K562 (cell line): ENCODE data around the gene CD46. TPM values are rescaled to one million over a fixed set of nuclear protein-coding genes. Genes with fewer than 3 reads are reported as not detected.

Experiments used
- ATAC-seq: fragments of 200-7000 bp; cut with Tn5 transposase; 3 replicates; pipeline ENCODE4 v1.9.1; 2020; ENCODE audit warnings: moderate library complexity
- BruUV-seq: library from RNA; stranded (reverse); fragments of 400-500 nt; replicated peaks from 2 replicates; lab custom pipeline; 2021; lab: Mats Ljungman, UMichigan
- CTCF ChIA-PET: fragments of 300-600 bp; formaldehyde crosslinking; extraction: SDS; loops from one replicate; lab custom pipeline; 2021; ENCODE audit warnings: low intra/inter-chr PET ratio; lab: Yijun Ruan, JAX
- POLR2A ChIA-PET: fragments of 300-600, 350-650 bp; sonication (Branson Sonifier 250); formaldehyde crosslinking; extraction: SDS; loops from one replicate; lab custom pipeline; 2021; ENCODE audit warnings: antibody characterized with exemption, inconsistent platforms; lab: Yijun Ruan, JAX
- DNase-seq, 4 experiments: peaks; one replicate each; pipeline versions ENCODE4 v3.0.0 to v3.0.0-alpha.2; 2011 to 2018; ENCODE audit warnings: low spot score in 3 of 4, mixed read lengths in 3 of 4; ENCODE audit errors: extremely low read depth in 1 of 4
- FAIRE-seq: peaks from 2 replicates; lab custom pipeline; 2011; peaks lifted over from hg19 to GRCh38; lab: Jason Lieb, UNC
- H2AFZ ChIP-seq: 2 replicates; pipeline ENCODE4 v1.6.0; 2011; ENCODE audit warnings: low read depth, low read length, control low read depth, inconsistent platforms
- H3K27ac ChIP-seq: fragments of 200-600 bp; 3 replicates; pipeline ENCODE4 v1.8.0; 2011; ENCODE audit warnings: low read depth, mild to moderate bottlenecking, control low read depth, inconsistent platforms, low read length, moderate library complexity, mixed read lengths; ENCODE audit errors: extremely low read depth
- H3K27me3 ChIP-seq, 2 experiments: fragments of 300-600 bp in 1 of 2; 2 replicates in 1 of 2; 3 replicates in 1 of 2; pipeline versions ENCODE4 v1.6.0 to v1.8.0; 2011; ENCODE audit warnings: inconsistent platforms in 2 of 2, low read length in 2 of 2, mild to moderate bottlenecking in 1 of 2, mixed read lengths in 1 of 2, moderate library complexity in 1 of 2; ENCODE audit not compliant: control insufficient read depth in 2 of 2, insufficient read depth in 2 of 2
- H3K36me3 ChIP-seq: fragments of 300-600 bp; 3 replicates; pipeline ENCODE4 v1.8.0; 2011; ENCODE audit warnings: mild to moderate bottlenecking, low read length, inconsistent platforms; ENCODE audit not compliant: control insufficient read depth, insufficient read depth
- H3K4me1 ChIP-seq, 2 experiments: fragments of 200-600 bp in 1 of 2; replicated peaks in 1 of 2; 2 replicates in 1 of 2; 3 replicates in 1 of 2; pipeline versions ENCODE4 v1.5.1 to v1.8.0; 2011; ENCODE audit warnings: inconsistent platforms in 2 of 2, low read length in 2 of 2, mild to moderate bottlenecking in 1 of 2, mixed read lengths in 1 of 2, moderate library complexity in 1 of 2; ENCODE audit not compliant: control insufficient read depth in 2 of 2, insufficient read depth in 2 of 2
- H3K4me2 ChIP-seq: 2 replicates; pipeline ENCODE4 v1.6.1; 2011; ENCODE audit warnings: low read length, control low read depth, inconsistent platforms, mixed read lengths; ENCODE audit not compliant: insufficient read depth
- H3K4me3 ChIP-seq: fragments of 200-600 bp; sonication (generic), shearing (Covaris generic); 2 replicates; pipeline ENCODE4 v1.5.1; 2016; ENCODE audit warnings: control low read depth, inconsistent platforms
- H3K79me2 ChIP-seq: fragments of 200-600 bp; 3 replicates; pipeline ENCODE4 v1.8.0; 2011; ENCODE audit warnings: low read length, inconsistent platforms; ENCODE audit not compliant: control insufficient read depth, insufficient read depth
- H3K9ac ChIP-seq, 2 experiments: 2 replicates each; pipeline versions ENCODE4 v1.6.0 to v1.6.1; 2011; ENCODE audit warnings: low read depth in 2 of 2, low read length in 2 of 2, control low read depth in 1 of 2, inconsistent platforms in 1 of 2, mild to moderate bottlenecking in 1 of 2, mixed read lengths in 1 of 2; ENCODE audit not compliant: insufficient read depth in 1 of 2
- H3K9me1 ChIP-seq: one replicate; pipeline ENCODE4 v1.6.0; 2011; ENCODE audit warnings: inconsistent platforms, mild to moderate bottlenecking, low read length, moderate library complexity; ENCODE audit not compliant: control insufficient read depth, insufficient read depth
- H3K9me3 ChIP-seq: replicated peaks from 2 replicates; pipeline ENCODE4 v1.5.1; 2011; ENCODE audit warnings: low read depth, low read length, inconsistent platforms; ENCODE audit not compliant: control insufficient read depth, insufficient read depth
- H4K20me1 ChIP-seq: replicated peaks from 2 replicates; pipeline ENCODE4 v1.6.1; 2011; ENCODE audit warnings: low read length, inconsistent platforms, mixed read lengths; ENCODE audit not compliant: control insufficient read depth, insufficient read depth
- CBFA2T2 ChIP-seq: fragments of 450-650 bp; conservative IDR thresholded peaks from 2 replicates; pipeline ENCODE4 v1.6.1; 2017; ENCODE audit warnings: mild to moderate bottlenecking
- KLF16 ChIP-seq: IDR thresholded peaks from 2 replicates; pipeline ENCODE4 v1.6.1; 2016; ENCODE audit warnings: antibody characterized with exemption
- MEIS2 ChIP-seq: fragments of 450-650 bp; IDR thresholded peaks from 2 replicates; pipeline ENCODE4 v1.6.1; 2014; ENCODE audit warnings: mild to moderate bottlenecking; ENCODE audit not compliant: partially characterized antibody
- TBL1XR1 ChIP-seq, 2 experiments: IDR thresholded peaks; 2 replicates each; pipeline ENCODE4 v1.6.1; 2012; ENCODE audit warnings: improper control_type of control experiment in 2 of 2, low read length in 2 of 2, mild to moderate bottlenecking in 1 of 2
- WGBS: fragments of 100-300 bp; shearing (Covaris generic); methylation state at CpG from one replicate; pipeline ENCODE4 v1.1.6; 2016; ENCODE audit warnings: low coverage, mixed read lengths; ENCODE audit not compliant: insufficient coverage; ENCODE audit errors: missing lambda C conversion rate; 5-methylcytosine and 5-hydroxymethylcytosine counted together
- in situ Hi-C: fragments of 300-500 bp; cut with MboI; formaldehyde crosslinking; loops from 4 replicates; pipeline ENCODE4 v1.15.0; 2018; ENCODE audit warnings: inconsistent platforms, mixed read lengths
- intact Hi-C: fragments of 100-400 bp; cut with micrococcal nuclease; formaldehyde crosslinking; loops from 2 replicates; pipeline ENCODE4 v1.14.2; 2022
- polyA plus RNA-seq, 8 experiments: library from polyadenylated mRNA; depleted of rRNA in 4 of 8; stranded (reverse) in 5 of 8; unstranded in 3 of 8; fragments of >200 nt; fragmentation: Nextera tagmentation in 2 of 8; fragmentation: Illumina TruSeq in 1 of 8; extraction: Ambion mirVana in 2 of 8; extraction: Trizol in 1 of 8; gene quantifications; 2 replicates each; pipeline versions ENCODE4 v1.2.1 to v1.2.3, GENCODE V29; 2011 to 2014; ENCODE audit warnings: inconsistent platforms in 1 of 8, missing spikeins in 1 of 8
- total RNA-seq, 7 experiments: library from RNA; depleted of rRNA in 6 of 7; stranded (reverse); fragments of >200 nt in 6 of 7; fragmentation: Illumina TruSeq in 2 of 7; extraction: Trizol in 2 of 7; gene quantifications; 2 replicates each; pipeline versions ENCODE4 v1.2.1 to v1.2.3, GENCODE V29; 2011 to 2021; ENCODE audit warnings: low replicate concordance in 1 of 7
- TF ChIP-seq, protein P1 (sequence below): IDR thresholded peaks from 3 replicates; pipeline ENCODE4 v1.6.1; 2011; ENCODE audit warnings: borderline replicate concordance, mild to moderate bottlenecking, moderate library complexity; ENCODE audit not compliant: insufficient read length; ENCODE audit errors: extremely low read depth
- TF ChIP-seq, protein P2 (sequence below), 3 experiments: IDR thresholded peaks in 2 of 3; conservative IDR thresholded peaks in 1 of 3; 2 replicates each; pipeline ENCODE4 v1.5.1; 2011 to 2012; ENCODE audit warnings: low read length in 3 of 3, mild to moderate bottlenecking in 3 of 3, control low read depth in 2 of 3, improper control_type of control experiment in 1 of 3, inconsistent platforms in 1 of 3, low read depth in 1 of 3, mixed read lengths in 1 of 3, moderate library complexity in 1 of 3; ENCODE audit not compliant: insufficient read depth in 2 of 3
- TF ChIP-seq, protein P3 (sequence below): fragments of 450-650 bp; IDR thresholded peaks from 2 replicates; pipeline ENCODE4 v1.6.1; 2016
- TF ChIP-seq, protein P4 (sequence below): fragments of 450-650 bp; formaldehyde crosslinking; IDR thresholded peaks from 2 replicates; pipeline ENCODE4 v1.4.0; 2022; ENCODE audit warnings: missing genetic modification characterization
- TF ChIP-seq, protein P5 (sequence below): fragments of 250-450 bp; sonication (Bioruptor Pico); IDR thresholded peaks from 2 replicates; pipeline ENCODE4 v1.5.0; 2021

Gene CD46
- total and polyA plus RNA-seq, 9 of the 15 experiments (the other 6 are each of a cell fraction or from before 2014, with no cell fraction given), result 87.9 to 374 (median 156) TPM

DNA sequence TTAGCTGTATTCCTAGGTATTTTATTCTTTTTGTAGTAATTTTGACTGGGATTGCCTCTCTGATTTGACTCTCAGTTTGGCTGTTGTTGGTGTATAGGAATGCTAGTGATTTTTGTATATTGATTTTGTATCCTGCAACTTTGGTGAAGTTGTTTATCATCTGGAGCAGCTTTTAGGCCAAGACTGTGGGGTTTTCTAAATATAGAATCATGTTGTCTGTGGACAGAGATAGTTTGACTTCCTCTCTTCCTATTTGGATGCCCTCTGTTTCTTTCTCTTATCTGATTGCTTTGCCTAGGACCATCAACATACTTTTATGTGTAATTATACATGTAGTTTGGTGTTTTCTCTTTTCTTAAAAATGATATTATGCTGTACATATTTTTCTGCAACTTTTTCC, 27.2 kb downstream of the CD46 start (continued):
- TF ChIP-seq, protein P1, sequence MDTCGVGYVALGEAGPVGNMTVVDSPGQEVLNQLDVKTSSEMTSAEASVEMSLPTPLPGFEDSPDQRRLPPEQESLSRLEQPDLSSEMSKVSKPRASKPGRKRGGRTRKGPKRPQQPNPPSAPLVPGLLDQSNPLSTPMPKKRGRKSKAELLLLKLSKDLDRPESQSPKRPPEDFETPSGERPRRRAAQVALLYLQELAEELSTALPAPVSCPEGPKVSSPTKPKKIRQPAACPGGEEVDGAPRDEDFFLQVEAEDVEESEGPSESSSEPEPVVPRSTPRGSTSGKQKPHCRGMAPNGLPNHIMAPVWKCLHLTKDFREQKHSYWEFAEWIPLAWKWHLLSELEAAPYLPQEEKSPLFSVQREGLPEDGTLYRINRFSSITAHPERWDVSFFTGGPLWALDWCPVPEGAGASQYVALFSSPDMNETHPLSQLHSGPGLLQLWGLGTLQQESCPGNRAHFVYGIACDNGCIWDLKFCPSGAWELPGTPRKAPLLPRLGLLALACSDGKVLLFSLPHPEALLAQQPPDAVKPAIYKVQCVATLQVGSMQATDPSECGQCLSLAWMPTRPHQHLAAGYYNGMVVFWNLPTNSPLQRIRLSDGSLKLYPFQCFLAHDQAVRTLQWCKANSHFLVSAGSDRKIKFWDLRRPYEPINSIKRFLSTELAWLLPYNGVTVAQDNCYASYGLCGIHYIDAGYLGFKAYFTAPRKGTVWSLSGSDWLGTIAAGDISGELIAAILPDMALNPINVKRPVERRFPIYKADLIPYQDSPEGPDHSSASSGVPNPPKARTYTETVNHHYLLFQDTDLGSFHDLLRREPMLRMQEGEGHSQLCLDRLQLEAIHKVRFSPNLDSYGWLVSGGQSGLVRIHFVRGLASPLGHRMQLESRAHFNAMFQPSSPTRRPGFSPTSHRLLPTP, result no peak
- TF ChIP-seq, protein P2, sequence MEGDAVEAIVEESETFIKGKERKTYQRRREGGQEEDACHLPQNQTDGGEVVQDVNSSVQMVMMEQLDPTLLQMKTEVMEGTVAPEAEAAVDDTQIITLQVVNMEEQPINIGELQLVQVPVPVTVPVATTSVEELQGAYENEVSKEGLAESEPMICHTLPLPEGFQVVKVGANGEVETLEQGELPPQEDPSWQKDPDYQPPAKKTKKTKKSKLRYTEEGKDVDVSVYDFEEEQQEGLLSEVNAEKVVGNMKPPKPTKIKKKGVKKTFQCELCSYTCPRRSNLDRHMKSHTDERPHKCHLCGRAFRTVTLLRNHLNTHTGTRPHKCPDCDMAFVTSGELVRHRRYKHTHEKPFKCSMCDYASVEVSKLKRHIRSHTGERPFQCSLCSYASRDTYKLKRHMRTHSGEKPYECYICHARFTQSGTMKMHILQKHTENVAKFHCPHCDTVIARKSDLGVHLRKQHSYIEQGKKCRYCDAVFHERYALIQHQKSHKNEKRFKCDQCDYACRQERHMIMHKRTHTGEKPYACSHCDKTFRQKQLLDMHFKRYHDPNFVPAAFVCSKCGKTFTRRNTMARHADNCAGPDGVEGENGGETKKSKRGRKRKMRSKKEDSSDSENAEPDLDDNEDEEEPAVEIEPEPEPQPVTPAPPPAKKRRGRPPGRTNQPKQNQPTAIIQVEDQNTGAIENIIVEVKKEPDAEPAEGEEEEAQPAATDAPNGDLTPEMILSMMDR (IDR thresholded peaks at IDR 0.05 in 2 of 3, conservative IDR thresholded peaks at IDR 0.05 in 1 of 3; ENCODE audit: insufficient read depth in 2 of 3, low read depth in 1 of 3, low read length in 3 of 3), result no peak
- TF ChIP-seq KLF16, result peak; percentile 59; the same call in 1 of the 2 replicates

DNA sequence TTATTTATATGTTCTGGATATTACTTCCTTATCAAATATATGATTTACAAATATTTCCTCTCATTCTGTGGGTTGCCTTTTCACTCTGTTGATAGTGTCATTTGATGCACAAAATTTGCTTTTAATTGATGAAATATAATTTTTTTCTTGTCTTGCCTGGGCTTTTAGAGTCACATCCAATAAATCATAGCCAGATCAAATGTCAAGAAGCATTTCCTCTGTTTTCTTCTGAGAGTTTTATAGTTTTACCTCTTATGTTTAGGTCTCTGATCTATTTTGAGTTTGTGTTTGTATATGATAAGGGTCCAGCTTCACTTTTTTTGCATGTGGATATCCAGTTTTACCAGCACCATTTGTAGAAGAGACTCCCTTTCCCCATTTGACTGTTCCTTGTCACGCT, 29.5 kb downstream of the CD46 start:
- Histone ChIP-seq H3K27me3 (no peaks in the 10 kb centered on the region), H3K79me2 (peaks cover 69% of the 10 kb centered on the region), H4K20me1 (no peaks in the 10 kb centered on the region), H3K4me1 (peaks cover 4 to 21% of the 10 kb centered on the region in 2 experiments; a peak in 3 of 5 replicates), H3K4me3 (no peak overlapping the region), H3K27ac (peak overlapping the region; percentile 24; the same call in 1 of the 3 replicates), H3K9me3 (no peaks in the 10 kb centered on the region), H3K9me1 (no peaks in the 10 kb centered on the region), H3K4me2 (no peak overlapping the region), H3K9ac (no peak overlapping the region), H2AFZ (no peak overlapping the region), H3K36me3 (peaks cover 88% of the 10 kb centered on the region)
- in situ Hi-C loops, result no loop called here
- DNase-seq (no peak), FAIRE-seq (no peak), ATAC-seq (no peak)
- POLR2A ChIA-PET, result no interaction called here
- WGBS, result 67% methylated on average over 1 of the region's 1 CpG
- CTCF ChIA-PET, result no interaction called here
- BruUV-seq, result no TSS peak
- intact Hi-C loops, result no loop called here
- peak; percentile 77 for TF ChIP-seq MEIS2
- TF ChIP-seq, protein P3, sequence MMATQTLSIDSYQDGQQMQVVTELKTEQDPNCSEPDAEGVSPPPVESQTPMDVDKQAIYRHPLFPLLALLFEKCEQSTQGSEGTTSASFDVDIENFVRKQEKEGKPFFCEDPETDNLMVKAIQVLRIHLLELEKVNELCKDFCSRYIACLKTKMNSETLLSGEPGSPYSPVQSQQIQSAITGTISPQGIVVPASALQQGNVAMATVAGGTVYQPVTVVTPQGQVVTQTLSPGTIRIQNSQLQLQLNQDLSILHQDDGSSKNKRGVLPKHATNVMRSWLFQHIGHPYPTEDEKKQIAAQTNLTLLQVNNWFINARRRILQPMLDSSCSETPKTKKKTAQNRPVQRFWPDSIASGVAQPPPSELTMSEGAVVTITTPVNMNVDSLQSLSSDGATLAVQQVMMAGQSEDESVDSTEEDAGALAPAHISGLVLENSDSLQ, result peak; percentile 70
- TF ChIP-seq, protein P4, sequence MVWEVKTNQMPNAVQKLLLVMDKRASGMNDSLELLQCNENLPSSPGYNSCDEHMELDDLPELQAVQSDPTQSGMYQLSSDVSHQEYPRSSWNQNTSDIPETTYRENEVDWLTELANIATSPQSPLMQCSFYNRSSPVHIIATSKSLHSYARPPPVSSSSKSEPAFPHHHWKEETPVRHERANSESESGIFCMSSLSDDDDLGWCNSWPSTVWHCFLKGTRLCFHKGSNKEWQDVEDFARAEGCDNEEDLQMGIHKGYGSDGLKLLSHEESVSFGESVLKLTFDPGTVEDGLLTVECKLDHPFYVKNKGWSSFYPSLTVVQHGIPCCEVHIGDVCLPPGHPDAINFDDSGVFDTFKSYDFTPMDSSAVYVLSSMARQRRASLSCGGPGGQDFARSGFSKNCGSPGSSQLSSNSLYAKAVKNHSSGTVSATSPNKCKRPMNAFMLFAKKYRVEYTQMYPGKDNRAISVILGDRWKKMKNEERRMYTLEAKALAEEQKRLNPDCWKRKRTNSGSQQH, result no peak
- TF ChIP-seq, protein P5, sequence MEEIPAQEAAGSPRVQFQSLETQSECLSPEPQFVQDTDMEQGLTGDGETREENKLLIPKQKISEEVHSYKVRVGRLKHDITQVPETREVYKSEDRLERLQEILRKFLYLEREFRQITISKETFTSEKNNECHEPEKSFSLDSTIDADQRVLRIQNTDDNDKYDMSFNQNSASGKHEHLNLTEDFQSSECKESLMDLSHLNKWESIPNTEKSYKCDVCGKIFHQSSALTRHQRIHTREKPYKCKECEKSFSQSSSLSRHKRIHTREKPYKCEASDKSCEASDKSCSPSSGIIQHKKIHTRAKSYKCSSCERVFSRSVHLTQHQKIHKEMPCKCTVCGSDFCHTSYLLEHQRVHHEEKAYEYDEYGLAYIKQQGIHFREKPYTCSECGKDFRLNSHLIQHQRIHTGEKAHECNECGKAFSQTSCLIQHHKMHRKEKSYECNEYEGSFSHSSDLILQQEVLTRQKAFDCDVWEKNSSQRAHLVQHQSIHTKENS, result no peak
- TF ChIP-seq TBL1XR1 (IDR thresholded peaks at IDR 0.05; ENCODE audit: low read length in 2 of 2), result no peak
- no peak for TF ChIP-seq CBFA2T2
